Stimulated activated memory B cell treated with anti-CD40 and anti-IgM and Interleukin-4, amounts not matched to agents 10 μg/mL and 1 μg/mL and 100 μg/mL, for 72 hours (primary cell): ENCODE data around the gene GPATCH2L.

Source experiments
- ATAC-seq: fragments of 150-1000 bp; cut with Tn5 transposase; 2 replicates; pipeline ENCODE4 v1.10.0; 2021
- H3K27ac Mint-ChIP-seq: one replicate; pipeline ENCODE4 v1.8.0; 2022; ENCODE audit warnings: mild to moderate bottlenecking, mixed read lengths
- H3K27me3 Mint-ChIP-seq: one replicate; pipeline ENCODE4 v1.8.0; 2022; ENCODE audit warnings: mixed read lengths
- H3K36me3 Mint-ChIP-seq: one replicate; pipeline ENCODE4 v1.8.0; 2022; ENCODE audit warnings: mixed read lengths
- H3K4me1 Mint-ChIP-seq: one replicate; pipeline ENCODE4 v1.8.0; 2022; ENCODE audit warnings: mixed read lengths
- H3K4me3 Mint-ChIP-seq: one replicate; pipeline ENCODE4 v1.8.0; 2022; ENCODE audit warnings: mild to moderate bottlenecking, moderate library complexity, mixed read lengths
- H3K9me3 Mint-ChIP-seq: one replicate; pipeline ENCODE4 v1.8.0; 2022; ENCODE audit warnings: mixed read lengths

The GPATCH2L gene

GRCh38 chr14:76151398-76152332 lies at the start of gene GPATCH2L:
Gene GPATCH2L, plus strand, starts transcription at chr14:76151922. Its CDS starts 2,442 bp downstream, at chr14:76154364.
- ATAC-seq = peak; percentile 96
- H3K36me3 Mint-ChIP-seq = peaks cover 16% of the 10 kb centered on the region
- no peaks in the 10 kb centered on the region for H3K27me3 Mint-ChIP-seq
- H3K4me1 Mint-ChIP-seq = peaks cover 38% of the 10 kb centered on the region
- no peaks in the 10 kb centered on the region for H3K9me3 Mint-ChIP-seq
- H3K4me3 Mint-ChIP-seq = peak within 1 kb of the TSS; percentile 89
- peak within 1 kb of the TSS; percentile 92 for H3K27ac Mint-ChIP-seq

GRCh38 chr14:76104802-76105355 lies 46.8 kb upstream of the GPATCH2L start:
- Mint-ChIP-seq H3K4me3 (no peak overlapping the region), H3K36me3 (no peaks in the 10 kb centered on the region)

DNA sequence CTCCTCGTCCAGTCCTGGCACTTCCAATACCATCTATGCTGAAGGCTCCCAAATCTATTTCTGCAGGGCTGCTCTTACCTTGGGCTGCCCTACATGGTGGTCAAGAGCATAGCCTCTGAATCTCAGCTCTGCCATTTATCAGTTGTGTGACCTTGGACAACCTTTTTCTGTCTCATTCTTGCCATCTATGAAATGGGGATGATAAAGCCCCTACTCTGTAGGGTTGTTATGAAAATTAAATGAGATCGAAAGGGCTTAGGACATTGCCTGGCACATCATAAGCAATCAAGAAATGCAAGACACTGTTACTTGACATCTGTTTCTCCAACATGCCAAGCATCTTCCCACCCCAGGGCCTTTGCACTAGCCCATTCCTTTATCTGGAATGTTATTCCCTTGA lies 45.5 kb upstream of the GPATCH2L start:
- no peak for ATAC-seq
- Mint-ChIP-seq H3K4me1 (no peaks in the 10 kb centered on the region), H3K27ac (no peak overlapping the region), H3K9me3 (peaks cover 6% of the 10 kb centered on the region), H3K4me3 (no peak overlapping the region), H3K27me3 (peaks cover 75% of the 10 kb centered on the region), H3K36me3 (no peaks in the 10 kb centered on the region)

More at GRCh38 chr14:76104802-76105355, 46.8 kb upstream of the GPATCH2L start:
- H3K9me3 Mint-ChIP-seq = peaks cover 6% of the 10 kb centered on the region
- no peak for ATAC-seq
- H3K27me3 Mint-ChIP-seq = peaks cover 82% of the 10 kb centered on the region
- no peak overlapping the region for H3K27ac Mint-ChIP-seq
- no peaks in the 10 kb centered on the region for H3K4me1 Mint-ChIP-seq

GRCh38 chr14:76109087-76109880 lies 42.4 kb upstream of the GPATCH2L start:
- ATAC-seq = no peak
- H3K9me3 Mint-ChIP-seq = peaks cover 10% of the 10 kb centered on the region
- H3K4me1 Mint-ChIP-seq = no peaks in the 10 kb centered on the region
- H3K36me3 Mint-ChIP-seq = no peaks in the 10 kb centered on the region
- H3K4me3 Mint-ChIP-seq = no peak overlapping the region
- no peak overlapping the region for H3K27ac Mint-ChIP-seq
- H3K27me3 Mint-ChIP-seq = peaks cover 59% of the 10 kb centered on the region

GRCh38 chr14:76112889-76113624 lies 38.7 kb upstream of the GPATCH2L start:
- H3K4me3 Mint-ChIP-seq = no peak overlapping the region

GRCh38 chr14:76113691-76114090 lies 38.0 kb upstream of the GPATCH2L start:
- Mint-ChIP-seq H3K4me1 (no peaks in the 10 kb centered on the region), H3K4me3 (no peak overlapping the region), H3K27me3 (peaks cover 24% of the 10 kb centered on the region), H3K36me3 (no peaks in the 10 kb centered on the region), H3K27ac (no peak overlapping the region), H3K9me3 (peaks cover 6% of the 10 kb centered on the region)
- ATAC-seq = no peak

More at GRCh38 chr14:76112889-76113624, 38.7 kb upstream of the GPATCH2L start:
- Mint-ChIP-seq H3K36me3 (no peaks in the 10 kb centered on the region), H3K27me3 (peaks cover 30% of the 10 kb centered on the region), H3K27ac (no peak overlapping the region), H3K9me3 (peaks cover 10% of the 10 kb centered on the region), H3K4me1 (no peaks in the 10 kb centered on the region)
- ATAC-seq = no peak

DNA sequence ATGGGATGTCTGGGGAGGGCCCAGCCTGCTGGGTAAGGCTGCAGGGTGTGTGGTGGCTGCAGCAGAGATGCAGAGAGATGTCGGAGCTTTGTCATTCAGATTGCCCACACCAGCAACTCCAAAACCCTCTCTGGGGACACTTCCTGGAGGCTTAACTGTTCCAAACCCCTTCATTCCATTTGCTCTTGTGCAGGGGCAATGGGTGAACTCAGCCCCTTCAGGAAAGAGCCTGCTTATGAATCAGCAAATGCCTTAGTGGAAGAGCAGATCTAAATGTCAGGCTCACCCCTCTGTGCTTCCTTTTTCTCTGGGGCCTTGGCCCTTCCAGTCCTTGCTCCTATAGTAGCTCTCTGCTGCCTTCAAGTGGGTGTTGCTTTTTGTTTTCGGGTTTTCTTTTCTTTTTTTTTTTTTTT lies 36.7 kb upstream of the GPATCH2L start:
- no peak for ATAC-seq

DNA sequence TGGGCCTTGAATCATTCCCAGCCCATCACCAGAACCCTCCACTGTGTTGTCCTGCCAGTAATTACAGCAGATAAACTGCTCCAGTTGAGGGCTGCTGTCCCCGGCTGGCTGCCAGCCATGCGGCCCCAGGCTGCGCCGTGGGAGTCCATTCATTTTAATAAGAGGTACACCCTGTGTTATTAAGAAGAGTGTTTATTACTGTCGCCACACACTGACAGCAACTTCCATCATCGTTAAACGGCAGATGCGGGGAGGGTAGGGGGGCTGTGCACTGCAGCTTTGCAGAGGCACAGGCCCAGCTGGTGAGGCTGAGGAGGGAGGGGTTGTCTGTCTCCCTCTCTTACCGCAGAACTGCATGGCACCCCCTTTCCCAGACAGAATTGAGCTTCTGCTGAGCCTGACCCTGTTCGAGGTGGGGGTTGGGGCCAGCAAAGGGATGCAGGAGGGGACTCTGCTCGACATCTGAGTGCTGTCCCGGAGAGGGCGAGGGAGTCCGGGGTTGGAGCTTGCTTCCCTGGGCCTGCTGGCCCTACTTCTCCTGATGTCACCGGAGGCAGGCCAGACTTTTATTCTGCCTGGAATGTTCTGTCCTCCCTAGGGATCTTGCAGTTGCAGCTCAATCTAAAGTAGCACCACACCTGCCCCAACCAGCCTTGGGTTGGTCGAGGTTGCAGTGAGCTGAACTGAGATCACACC lies 33.8 kb upstream of the GPATCH2L start:
- Mint-ChIP-seq H3K4me1 (no peaks in the 10 kb centered on the region), H3K27ac (no peak overlapping the region), H3K27me3 (peaks cover 16% of the 10 kb centered on the region), H3K9me3 (peaks cover under 1% of the 10 kb centered on the region), H3K4me3 (no peak overlapping the region), H3K36me3 (no peaks in the 10 kb centered on the region)
- no peak for ATAC-seq

More for the DNA sequence above, 36.7 kb upstream of the GPATCH2L start:
- no peak overlapping the region for H3K27ac Mint-ChIP-seq
- H3K27me3 Mint-ChIP-seq = peaks cover 22% of the 10 kb centered on the region
- H3K4me1 Mint-ChIP-seq = no peaks in the 10 kb centered on the region
- H3K36me3 Mint-ChIP-seq = no peaks in the 10 kb centered on the region
- H3K9me3 Mint-ChIP-seq = peaks cover 3% of the 10 kb centered on the region
- H3K4me3 Mint-ChIP-seq = no peak overlapping the region

DNA sequence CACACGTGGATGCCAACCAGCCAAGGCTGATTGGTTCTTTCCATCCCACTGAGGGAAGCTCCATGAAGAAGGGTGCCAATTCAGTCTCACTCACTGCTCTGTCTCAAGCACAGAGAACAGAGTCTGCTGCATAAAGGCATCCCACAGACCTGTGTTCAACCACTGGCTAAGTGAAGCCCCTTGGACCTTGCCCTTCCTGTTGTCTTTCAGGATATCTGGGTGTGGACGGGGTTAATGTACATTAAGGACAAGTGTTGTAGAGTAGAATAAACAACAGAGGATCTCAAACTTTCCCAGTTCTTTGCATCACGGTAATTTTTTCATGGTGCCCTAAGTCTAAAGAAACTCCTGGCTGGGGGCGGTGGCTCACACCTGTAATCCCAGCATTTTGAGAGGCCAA lies 33.1 kb upstream of the GPATCH2L start:
- no peaks in the 10 kb centered on the region for H3K36me3 Mint-ChIP-seq
- H3K27me3 Mint-ChIP-seq = peaks cover 13% of the 10 kb centered on the region
- ATAC-seq = no peak
- H3K9me3 Mint-ChIP-seq = no peaks in the 10 kb centered on the region
- no peak overlapping the region for H3K4me3 Mint-ChIP-seq
- H3K4me1 Mint-ChIP-seq = no peaks in the 10 kb centered on the region
- H3K27ac Mint-ChIP-seq = no peak overlapping the region

DNA sequence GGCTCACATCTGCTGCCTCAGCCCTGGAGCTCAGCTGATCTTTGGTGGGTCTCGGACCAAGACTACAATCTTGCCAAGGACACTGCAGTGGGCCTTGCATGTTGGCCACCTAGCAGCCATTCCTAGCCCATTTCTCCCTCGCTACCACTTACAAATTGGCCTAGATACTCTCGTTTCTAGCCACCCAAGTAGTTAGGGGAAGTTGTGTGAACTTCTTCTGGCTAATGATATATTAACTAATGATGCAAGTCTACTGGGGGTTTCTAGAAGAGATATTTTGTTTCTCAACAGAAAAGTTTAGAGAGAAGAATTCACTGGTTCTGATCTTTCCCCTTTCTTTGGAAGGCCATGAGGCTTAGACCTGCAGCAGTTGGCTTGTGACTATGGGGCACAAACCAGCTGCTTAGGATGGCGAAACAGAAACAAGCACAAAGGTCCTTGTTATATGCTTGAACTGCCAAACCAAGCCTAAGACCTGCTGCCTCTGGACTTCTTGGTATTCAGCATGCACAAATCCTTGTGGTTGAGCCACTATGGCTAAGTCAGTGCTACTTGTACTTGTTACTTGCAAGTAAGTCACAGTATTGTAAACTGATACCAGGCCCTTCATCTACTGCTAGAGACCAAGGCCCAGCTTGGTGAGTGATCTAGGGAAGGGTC lies 30.5 kb upstream of the GPATCH2L start:
- Mint-ChIP-seq H3K4me3 (no peak overlapping the region), H3K36me3 (no peaks in the 10 kb centered on the region), H3K27me3 (peaks cover 10% of the 10 kb centered on the region), H3K27ac (no peak overlapping the region), H3K9me3 (no peaks in the 10 kb centered on the region), H3K4me1 (no peaks in the 10 kb centered on the region)
- ATAC-seq = no peak

GRCh38 chr14:76123426-76124225 lies 28.1 kb upstream of the GPATCH2L start:
- Mint-ChIP-seq H3K9me3 (no peaks in the 10 kb centered on the region), H3K27me3 (peaks cover 32% of the 10 kb centered on the region), H3K36me3 (no peaks in the 10 kb centered on the region), H3K4me3 (no peak overlapping the region), H3K27ac (no peak overlapping the region), H3K4me1 (no peaks in the 10 kb centered on the region)
- no peak for ATAC-seq

- Mint-ChIP-seq H3K4me3 (no peak overlapping the region), H3K4me1 (no peaks in the 10 kb centered on the region), H3K27ac (no peak overlapping the region), H3K27me3 (peaks cover 41% of the 10 kb centered on the region), H3K9me3 (no peaks in the 10 kb centered on the region), H3K36me3 (no peaks in the 10 kb centered on the region)
- no peak for ATAC-seq
These were observed 26.2 kb upstream of the GPATCH2L start for GRCh38 chr14:76125511-76125910.

- H3K4me3 Mint-ChIP-seq = no peak overlapping the region
- no peaks in the 10 kb centered on the region for H3K4me1 Mint-ChIP-seq
- H3K36me3 Mint-ChIP-seq = no peaks in the 10 kb centered on the region
- no peaks in the 10 kb centered on the region for H3K9me3 Mint-ChIP-seq
- no peak overlapping the region for H3K27ac Mint-ChIP-seq
- ATAC-seq = no peak
- H3K27me3 Mint-ChIP-seq = peaks cover 47% of the 10 kb centered on the region
These were observed 25.6 kb upstream of the GPATCH2L start for GRCh38 chr14:76126076-76126475.
